Measurements from ENCODE around the gene SMARCD1.

SMARCD1 gene

GRCh38 chr12:50061946-50062686 lies 23.0 kb upstream of the SMARCD1 start:
- in situ Hi-C loops (cut with HindIII; ENCODE audit: low pct_ligation_motif_present, low sequenced_read_pairs) = no loop called here
- H3K36me3 ChIP-seq (replicated peaks) = no peaks in the 10 kb centered on the region
- H3K4me3 ChIP-seq (ENCODE audit: low read depth, low read length) = no peak overlapping the region
- no peak for TF ChIP-seq CTCF (IDR thresholded peaks at IDR 0.05; ENCODE audit: low read depth, low read length, missing control alignments)
- no peak for DNase-seq
- H3K27ac ChIP-seq = no peak overlapping the region
- no peaks in the 10 kb centered on the region for H3K27me3 ChIP-seq (replicated peaks)

GRCh38 chr12:50062728-50063460 lies 22.2 kb upstream of the SMARCD1 start:
- DNase-seq = no peak
- in situ Hi-C loops (cut with HindIII; ENCODE audit: low pct_ligation_motif_present, low sequenced_read_pairs) = no loop called here
- H3K36me3 ChIP-seq (replicated peaks) = no peaks in the 10 kb centered on the region

GRCh38 chr12:50065726-50066310 lies 19.3 kb upstream of the SMARCD1 start:
- Histone ChIP-seq H3K27me3 (replicated peaks) (no peaks in the 10 kb centered on the region), H3K4me3 (ENCODE audit: low read depth, low read length) (no peak overlapping the region), H3K27ac (no peak overlapping the region), H3K36me3 (replicated peaks) (no peaks in the 10 kb centered on the region)
- in situ Hi-C loops (cut with HindIII; ENCODE audit: low pct_ligation_motif_present, low sequenced_read_pairs) = loop anchor here (5.0 kb wide), 1 partner anchor 99 kb away; no protein-coding TSS in a partner anchor
- no peak for DNase-seq
- no peak for TF ChIP-seq CTCF (IDR thresholded peaks at IDR 0.05; ENCODE audit: low read depth, low read length, missing control alignments)

More at GRCh38 chr12:50062728-50063460, 22.2 kb upstream of the SMARCD1 start:
- no peak overlapping the region for H3K4me3 ChIP-seq (ENCODE audit: low read depth, low read length)
- H3K27me3 ChIP-seq (replicated peaks) = no peaks in the 10 kb centered on the region
- no peak overlapping the region for H3K27ac ChIP-seq
- TF ChIP-seq CTCF (IDR thresholded peaks at IDR 0.05; ENCODE audit: low read depth, low read length, missing control alignments) = no peak

GRCh38 chr12:50066402-50066801 lies 18.7 kb upstream of the SMARCD1 start:
- DNase-seq = peak; percentile 87
- no peaks in the 10 kb centered on the region for H3K36me3 ChIP-seq (replicated peaks)
- no peak for TF ChIP-seq CTCF (IDR thresholded peaks at IDR 0.05; ENCODE audit: low read depth, low read length, missing control alignments)
- H3K4me3 ChIP-seq (ENCODE audit: low read depth, low read length) = no peak overlapping the region
- in situ Hi-C loops (cut with HindIII; ENCODE audit: low pct_ligation_motif_present, low sequenced_read_pairs) = loop anchor here (5.0 kb wide), 1 partner anchor 99 kb away; no protein-coding TSS in a partner anchor
- no peak overlapping the region for H3K27ac ChIP-seq
- no peaks in the 10 kb centered on the region for H3K27me3 ChIP-seq (replicated peaks)

- Histone ChIP-seq H3K27ac (no peak overlapping the region), H3K36me3 (replicated peaks) (no peaks in the 10 kb centered on the region), H3K4me3 (ENCODE audit: low read depth, low read length) (no peak overlapping the region)
These were observed 16.1 kb upstream of the SMARCD1 start for GRCh38 chr12:50069069-50069468.

More at GRCh38 chr12:50069069-50069468, 16.1 kb upstream of the SMARCD1 start:
- TF ChIP-seq CTCF (IDR thresholded peaks at IDR 0.05; ENCODE audit: low read depth, low read length, missing control alignments) = no peak
- no peak for DNase-seq
- no peaks in the 10 kb centered on the region for H3K27me3 ChIP-seq (replicated peaks)
- in situ Hi-C loops (cut with HindIII; ENCODE audit: low pct_ligation_motif_present, low sequenced_read_pairs) = loop anchor here (5.0 kb wide), 1 partner anchor 102 kb away; no protein-coding TSS in a partner anchor

Data from brain microvascular endothelial cell (primary cell).